ENCODE measurements around the gene YWHAQ.

DNA sequence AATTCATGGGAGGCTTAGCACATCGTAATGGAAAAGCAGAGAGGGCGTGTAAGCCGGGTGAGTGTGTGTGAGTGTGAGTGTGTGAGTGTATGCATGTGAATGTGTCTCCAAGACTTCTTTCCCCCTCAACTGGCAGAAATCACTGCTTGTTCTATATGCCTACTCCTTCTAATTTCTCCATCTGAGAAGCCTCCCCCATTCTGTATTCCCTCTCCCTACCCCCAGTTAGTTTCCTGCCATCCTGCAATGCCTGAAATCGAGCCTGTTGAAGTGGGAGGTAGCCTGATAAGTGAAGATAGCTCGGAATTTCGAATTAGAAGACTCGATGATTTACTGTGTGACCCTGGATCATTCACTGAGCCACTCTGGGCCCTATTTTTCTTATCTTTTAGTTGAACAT, 30.0 kb upstream of the YWHAQ start:
- no peak for TF ChIP-seq POLR2A (IDR thresholded peaks at IDR 0.05)
- TF ChIP-seq, protein P1, sequence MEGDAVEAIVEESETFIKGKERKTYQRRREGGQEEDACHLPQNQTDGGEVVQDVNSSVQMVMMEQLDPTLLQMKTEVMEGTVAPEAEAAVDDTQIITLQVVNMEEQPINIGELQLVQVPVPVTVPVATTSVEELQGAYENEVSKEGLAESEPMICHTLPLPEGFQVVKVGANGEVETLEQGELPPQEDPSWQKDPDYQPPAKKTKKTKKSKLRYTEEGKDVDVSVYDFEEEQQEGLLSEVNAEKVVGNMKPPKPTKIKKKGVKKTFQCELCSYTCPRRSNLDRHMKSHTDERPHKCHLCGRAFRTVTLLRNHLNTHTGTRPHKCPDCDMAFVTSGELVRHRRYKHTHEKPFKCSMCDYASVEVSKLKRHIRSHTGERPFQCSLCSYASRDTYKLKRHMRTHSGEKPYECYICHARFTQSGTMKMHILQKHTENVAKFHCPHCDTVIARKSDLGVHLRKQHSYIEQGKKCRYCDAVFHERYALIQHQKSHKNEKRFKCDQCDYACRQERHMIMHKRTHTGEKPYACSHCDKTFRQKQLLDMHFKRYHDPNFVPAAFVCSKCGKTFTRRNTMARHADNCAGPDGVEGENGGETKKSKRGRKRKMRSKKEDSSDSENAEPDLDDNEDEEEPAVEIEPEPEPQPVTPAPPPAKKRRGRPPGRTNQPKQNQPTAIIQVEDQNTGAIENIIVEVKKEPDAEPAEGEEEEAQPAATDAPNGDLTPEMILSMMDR (IDR thresholded peaks at IDR 0.05), result no peak

Measured in testis (tissue), 2 donors.